Islet precursor cell (in vitro differentiated cells): ENCODE results near the gene HOXB4.

ENCODE experiments used
- DNase-seq: peaks from one replicate; pipeline ENCODE4 v3.0.0-alpha.2; 2018

Gene HOXB4

DNA sequence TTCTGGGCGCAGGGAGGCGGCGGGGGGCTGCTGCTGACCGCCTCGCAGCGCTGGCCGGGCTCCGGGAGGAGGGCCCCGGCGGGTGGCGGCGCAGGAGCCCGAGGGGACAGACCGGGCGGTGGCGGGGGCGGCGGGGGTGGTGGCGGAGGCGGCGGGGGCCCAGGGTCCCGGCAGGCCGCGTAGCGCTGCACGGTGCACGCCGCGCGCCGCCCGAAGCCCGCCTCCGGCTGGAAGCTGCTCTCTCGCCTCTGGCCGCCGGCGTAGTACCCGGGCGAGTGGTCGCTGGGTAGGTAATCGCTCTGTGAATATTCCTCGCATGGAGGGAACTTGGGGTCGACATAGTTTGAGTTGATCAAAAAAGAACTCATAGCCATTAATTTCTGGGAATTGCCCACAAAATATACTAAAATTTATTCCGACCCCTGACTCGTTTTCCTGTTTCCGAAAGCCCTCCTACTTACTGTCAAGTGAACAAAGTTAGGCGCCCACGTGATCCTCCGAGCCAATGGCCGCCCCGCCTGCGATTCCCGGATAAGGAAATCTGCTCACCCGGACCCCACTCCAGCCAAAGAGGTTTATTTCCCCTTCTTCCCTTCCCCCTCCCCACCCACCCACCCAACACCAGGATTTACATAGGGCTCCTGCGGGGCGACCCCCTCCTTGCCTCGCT is at the start of gene HOXB4:
TSS of gene HOXB4 (minus strand) at position 405 of the 670 bp plus-strand sequence. CDS start at position 374, 31 bp downstream.
- DNase-seq: peak; percentile 92

DNA sequence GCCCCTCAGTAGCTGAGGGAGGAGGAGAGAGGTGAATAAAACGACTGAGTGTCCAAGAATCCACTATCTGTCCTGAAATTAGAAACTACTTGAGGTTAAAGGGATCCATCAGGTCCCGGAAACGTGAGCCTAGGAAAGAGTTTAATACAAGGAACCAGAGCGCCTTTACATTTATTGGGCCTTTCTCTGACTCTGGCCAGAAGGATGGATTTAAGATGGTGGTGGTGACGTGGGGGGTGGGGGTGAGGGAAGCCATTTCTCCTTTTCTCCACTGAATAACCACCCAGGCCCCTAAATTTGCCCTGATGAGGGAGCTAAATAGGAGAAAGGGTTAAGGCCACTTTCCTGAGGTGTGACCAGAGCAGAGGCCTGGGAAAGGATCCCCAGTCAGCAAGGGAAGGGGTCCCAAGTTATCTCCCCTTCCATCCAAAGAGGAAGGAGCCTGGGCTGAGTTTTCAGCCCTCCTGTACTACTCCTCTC is 49.0 kb upstream of the HOXB4 start:
- DNase-seq: no peak

DNA sequence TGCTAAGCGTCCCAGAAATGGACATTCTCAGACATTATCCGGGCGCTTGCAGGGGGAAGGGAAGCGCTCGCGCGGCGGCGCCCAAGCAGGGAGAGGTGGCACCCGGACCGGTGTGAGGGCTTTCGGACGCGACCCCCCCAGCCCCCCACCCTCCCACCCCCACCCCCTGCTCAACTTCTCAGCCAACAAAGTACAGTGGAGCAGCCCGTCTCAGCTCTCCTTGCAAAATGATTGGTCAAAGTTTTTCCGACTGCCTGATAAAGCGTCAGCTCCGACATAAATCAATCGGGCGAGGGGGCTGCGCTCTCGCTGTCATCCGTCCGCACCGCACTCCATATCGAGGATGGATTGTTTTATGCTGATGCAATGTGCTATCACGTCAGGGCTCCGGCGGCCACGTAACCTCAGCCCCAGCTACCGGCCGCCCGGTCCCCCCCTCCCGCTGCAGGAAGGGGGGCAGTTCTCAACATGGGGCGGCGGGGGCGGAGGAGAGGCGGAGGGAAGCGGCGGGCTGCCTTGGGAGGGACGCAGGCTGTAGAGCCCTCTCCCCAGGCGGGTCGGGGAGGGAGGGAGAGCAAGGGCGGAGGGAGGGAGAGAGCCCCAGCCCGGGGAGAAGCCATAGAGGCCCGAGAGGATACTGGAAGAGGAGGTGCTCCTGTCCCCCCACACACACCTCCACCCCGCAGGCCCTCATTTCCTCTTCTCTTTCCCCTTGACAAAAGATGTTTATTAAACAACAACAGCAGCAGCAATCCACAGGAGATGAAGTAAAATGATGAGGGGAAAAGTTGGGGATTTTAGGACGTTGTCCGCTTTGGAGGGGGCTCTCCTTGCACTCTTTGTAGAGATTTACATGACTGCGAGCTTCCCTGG is 48.3 kb upstream of the HOXB4 start, which contains the start of gene HOXB9:
TSS of gene HOXB9 (minus strand) at position 114 of the 873 bp plus-strand sequence. CDS start at position 25, 89 bp downstream.
- peak; percentile 87 for DNase-seq

DNA sequence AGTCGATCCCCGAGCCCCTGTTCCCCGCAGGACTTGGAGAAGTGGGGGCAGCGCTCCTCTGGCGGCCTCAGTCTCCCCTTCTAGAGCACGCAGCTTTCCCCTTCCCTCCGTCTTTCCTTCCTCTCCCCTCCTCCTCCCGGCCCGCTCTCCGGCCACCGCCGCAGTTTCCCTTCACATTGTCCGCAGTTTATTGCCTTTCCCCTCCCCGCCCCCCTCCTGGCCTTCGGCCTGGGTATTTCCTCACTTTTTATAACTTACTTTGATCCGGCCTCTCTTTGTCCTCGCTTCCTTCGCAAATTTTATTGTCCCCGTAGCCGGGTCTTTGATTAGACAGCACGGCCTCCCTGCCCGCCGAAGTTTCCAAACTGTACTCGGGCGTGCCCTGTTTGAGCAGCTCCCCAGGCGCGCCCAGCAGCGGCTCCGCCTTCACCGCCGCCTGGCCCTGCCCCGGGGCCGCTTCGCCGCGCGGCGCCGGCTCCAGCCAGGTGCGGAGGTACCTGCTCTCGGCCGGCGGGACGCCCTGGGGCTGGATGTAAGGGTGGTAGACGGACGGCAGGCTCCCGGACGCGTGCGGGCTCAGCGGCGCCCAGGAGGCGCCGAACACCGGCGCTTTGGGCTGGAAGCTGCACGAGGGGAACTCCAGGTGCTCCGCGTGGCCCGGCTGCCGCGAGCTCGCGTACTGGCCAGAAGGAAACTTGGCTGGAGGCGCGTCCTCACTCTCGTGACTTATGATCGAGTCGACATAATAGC is 47.5 kb upstream of the HOXB4 start:
- peak; percentile 90 for DNase-seq

DNA sequence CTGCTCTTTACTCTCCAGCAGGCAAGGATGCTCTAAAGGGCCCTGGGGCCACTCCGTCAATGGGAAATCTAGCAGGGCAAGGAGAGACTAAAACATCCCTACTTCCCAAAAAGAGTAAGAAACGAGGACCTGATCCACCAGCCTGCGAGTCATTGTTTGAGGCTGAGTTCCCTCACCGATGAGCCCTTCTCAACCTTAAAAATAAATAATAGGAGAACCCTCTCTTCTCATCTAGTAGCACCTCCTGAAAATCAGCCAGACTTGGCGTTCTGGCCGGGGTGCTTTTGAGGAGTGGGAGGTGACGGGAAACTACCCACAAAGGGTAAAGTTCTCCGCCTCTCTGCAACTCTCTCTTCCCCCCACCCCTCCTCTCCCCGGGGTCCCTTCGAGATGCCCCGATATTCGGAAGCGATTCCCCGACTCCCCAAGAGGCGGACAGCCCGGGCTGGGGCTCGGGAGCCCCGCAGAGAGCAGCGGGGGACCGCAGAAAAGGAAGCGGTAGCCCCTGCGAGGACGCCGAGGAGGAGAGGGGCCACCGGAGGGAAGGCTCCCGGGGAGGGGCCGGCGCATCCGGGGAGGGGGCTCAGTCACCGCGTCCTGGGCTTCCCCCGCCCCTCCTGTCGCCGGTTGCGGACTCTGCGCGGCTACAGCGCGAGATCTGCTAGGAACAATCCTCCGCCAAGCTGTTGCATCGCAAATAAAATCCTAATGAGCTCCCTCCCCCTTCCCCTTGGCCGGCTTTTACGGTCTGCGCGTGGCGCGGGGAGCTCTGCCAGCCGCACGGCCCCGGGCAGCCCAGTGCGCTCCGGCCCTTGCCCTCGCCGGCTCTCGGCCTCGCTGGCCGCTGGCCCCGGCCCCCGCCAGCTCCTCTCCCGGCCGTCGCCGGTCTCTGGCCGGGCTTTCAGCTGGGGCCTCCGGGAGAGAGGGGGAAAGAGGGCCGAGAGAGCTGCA is 46.7 kb upstream of the HOXB4 start:
- DNase-seq: peak; percentile 82

DNA sequence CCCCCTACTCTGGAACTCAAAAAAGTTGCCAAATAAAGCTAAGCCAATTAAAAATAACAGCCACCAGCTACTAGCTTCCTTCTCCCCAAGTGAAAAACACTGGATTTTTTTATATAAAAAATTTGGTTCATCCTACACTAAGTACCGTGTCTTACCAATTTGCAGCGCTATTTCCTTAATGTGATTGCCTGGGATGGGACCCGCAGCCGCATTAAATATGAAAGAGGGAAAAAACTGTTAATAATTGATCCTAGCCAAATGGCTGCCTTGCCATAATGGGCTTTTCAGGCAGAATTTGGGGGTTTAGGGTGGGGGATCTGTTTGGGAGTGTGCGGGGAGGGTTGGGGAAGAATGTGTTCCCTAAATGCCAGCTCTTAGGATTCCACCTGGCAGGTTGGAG is 46.0 kb upstream of the HOXB4 start:
- DNase-seq: no peak

DNA sequence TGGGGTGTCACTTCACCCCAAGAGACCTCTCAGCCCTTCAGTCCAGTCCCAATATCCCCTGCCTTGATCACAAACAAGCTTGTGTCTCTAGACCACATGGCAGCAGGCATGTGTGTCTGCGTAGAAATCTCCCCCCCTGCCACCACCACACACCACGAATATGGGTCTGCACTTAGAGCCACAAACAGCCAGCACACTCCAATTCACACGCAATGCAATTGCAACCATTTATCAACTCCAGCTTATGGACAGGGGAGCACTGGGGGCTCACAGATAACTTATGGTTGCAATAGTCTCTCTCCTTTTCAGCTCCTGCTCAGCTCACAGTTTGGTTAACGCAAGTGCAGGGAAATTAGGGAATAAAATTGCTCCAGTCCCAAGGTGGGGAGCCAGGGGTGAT is 45.4 kb upstream of the HOXB4 start:
- DNase-seq: no peak

DNA sequence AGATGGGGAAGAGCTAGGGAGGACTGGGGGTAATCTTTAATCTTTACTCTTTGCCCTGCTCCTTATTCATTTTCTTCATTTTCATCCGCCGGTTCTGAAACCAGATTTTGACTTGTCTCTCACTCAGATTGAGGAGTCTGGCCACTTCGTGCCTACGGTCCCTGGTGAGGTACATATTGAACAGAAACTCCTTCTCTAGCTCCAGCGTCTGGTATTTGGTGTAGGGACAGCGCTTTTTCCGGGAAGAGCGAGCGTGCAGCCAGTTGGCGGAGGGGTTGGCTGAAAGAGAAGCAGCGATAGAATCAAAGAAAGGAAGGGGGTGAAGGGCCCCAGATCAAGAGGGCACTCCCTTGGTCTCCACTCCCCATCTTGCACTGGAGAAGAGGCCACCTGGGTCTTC is 44.7 kb upstream of the HOXB4 start:
- DNase-seq: no peak

DNA sequence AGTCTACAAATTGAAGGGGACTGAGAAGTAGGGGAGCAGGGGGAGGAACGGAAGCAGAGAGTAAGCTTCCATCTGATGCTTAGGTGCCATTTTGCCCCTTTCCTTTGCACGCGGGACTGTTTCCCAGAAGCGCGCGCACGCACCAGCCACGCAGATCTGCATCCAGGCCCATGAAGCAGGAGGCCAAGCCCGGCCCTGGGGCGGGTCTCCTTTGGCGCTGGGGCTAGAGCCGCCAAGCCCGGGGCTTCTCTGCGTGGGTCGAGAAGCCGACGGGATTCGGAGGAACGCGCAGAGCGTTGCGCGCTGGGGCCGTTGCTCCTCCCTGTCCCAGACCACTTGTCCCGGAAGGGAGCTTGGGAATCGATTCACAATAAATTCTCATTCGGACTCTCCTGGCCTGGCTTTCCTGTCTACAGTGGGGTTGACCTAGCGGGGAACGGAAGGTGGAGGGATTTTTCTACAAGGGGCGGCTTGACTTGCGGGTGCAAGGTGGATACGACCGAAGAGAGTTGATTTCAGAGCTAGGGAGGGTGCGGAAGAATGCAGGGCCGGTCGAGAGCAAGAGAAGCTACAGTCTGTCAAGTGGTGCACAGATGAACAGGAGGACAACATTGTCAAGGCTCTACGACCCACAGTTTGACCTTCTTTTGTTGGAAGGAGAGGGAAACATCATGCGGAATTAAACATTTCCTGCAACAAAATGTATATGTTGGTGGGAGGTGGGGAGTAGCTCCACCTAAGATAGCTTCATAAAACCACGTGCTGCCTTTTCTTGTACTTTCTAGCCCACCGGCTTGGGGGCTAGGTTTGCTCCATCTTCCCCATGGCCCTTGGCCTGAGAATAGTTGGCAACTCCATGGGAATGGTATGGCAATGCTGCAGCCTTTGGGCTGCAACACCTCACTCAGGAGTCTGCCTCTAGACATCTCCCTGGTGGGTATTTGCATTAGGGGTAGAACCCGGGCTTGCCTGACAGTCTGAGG is 43.6 kb upstream of the HOXB4 start:
- DNase-seq: peak; percentile 73

DNA sequence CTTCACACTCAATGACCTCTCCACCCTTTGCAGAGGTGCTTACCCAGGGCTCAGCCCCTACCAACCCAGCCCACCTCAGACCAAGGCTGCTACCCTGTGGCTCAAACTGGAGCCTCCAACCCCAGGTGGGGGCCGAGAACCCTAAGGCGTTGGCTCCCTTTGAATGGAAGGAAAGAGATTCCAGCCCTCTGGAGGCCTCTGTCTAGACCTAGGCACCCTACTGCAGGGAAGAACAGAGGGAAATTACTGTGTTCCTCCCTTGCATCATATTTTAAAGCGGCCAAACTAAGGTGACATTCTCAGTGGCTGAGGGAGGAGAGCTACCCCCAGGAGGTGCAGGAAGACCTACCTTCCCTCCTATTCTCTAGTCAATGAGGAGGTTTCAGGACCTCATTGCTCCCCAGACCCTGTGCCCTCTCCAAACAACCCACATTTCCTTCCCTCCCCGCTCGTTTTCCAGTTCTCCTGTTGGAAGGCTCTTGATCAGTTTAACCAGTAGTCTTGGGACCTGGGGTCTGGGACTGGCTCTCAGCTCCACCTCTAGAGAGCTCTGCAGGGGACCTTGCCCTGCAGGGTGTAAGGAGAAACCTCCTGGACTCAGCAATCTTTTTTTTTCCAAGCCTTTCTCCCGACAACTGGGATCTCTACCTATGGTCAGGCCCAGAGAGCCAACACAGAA is 42.5 kb upstream of the HOXB4 start:
- DNase-seq: no peak

DNA sequence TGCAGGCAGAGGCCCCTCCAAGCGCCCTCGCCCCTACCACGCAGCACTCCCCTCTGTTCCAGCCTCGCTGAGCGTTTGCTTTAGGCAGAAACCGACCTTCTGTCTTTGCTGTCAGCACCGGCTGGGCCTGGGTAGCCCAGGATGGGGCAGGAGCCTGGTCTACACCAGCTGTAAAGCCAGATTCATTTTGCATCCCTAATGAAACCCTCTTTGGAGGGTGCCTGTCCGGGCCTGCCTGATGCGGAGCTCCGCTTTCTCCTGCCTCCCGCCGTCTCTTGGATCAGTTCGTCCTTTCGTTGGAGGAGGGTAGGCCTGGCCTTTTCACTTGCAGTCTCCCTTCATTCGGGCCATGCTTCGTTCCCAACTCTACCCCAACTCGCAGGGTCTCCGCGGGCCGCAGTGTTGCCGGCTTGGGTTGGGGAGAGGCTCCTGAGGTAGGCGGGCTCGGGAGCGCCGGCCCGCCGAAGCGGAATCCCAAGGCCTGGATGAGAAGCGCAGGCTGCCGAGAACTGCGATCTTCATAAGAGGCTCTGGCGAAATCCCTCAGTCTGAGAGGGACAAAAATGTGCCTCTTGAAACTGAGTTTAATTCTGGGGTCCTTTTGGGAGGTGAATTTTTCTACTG is 41.8 kb upstream of the HOXB4 start:
- DNase-seq: peak; percentile 75

DNA sequence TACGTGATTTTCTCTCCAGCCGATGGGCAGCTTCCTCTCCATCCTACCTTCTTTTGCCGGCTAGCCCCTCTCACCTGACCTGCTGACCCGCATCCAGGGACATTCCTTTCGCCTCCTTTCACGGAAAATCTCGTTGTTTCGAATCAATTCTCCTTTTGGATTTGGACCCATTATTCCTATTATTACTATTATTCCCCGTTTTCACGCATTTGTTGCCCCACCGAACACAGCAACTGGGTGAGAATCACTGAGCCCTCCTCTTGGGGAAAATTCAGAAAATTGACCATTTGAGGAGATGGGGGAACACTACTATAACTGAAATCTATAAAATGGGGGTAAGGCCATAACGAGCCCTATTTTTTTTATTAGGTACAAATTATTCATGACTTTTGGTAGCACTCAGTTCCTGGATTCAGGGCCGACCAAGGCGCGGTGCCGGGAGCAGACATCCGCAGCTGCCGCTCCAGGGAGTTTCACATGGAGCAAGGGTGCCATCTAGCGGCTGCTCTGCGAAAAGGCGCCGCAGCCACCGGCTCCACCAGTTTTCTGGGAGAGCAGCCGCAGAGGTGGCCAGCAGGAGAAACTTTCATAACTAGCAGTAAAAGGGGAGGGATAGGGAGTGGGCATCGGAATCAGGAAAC is 40.2 kb upstream of the HOXB4 start:
- DNase-seq: peak; percentile 97

DNA sequence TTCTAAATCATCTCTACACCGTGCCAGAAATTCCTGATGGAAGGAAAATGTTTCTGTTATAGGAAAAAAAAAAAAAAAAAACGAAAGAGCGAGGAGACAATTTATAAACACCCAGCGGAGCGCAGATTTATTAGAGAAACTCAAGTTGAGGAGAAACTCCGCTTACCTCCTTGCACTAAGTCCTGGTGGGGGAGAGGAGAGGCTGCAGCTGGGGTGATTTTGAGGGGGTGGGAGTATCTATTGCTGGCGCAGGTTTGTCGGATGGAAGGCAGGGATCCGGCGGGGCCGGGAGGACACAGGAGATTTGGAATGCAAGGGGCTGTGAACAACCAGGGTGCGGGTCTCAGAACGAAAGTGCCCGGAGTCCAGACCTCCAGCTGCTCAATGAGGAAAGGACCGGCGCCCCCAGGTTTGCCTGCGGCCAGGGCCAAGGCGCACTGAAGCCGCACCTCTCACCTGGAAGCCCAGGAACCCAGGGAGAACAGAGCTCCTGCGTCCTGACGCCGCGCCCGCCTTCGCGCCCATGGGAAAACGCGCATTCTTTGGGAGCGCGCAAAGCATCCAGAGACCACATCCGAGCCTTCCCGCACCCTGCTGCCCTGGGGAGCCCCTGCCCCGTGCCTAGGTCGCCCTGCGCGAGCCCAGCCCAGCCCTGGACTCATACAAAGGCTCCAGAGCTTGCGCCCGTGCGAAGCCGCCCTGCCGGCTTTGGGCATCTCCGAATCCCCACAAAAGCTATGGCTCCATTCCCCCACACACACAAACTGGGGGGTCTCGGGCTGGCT is 39.5 kb upstream of the HOXB4 start:
- DNase-seq: peak; percentile 72

DNA sequence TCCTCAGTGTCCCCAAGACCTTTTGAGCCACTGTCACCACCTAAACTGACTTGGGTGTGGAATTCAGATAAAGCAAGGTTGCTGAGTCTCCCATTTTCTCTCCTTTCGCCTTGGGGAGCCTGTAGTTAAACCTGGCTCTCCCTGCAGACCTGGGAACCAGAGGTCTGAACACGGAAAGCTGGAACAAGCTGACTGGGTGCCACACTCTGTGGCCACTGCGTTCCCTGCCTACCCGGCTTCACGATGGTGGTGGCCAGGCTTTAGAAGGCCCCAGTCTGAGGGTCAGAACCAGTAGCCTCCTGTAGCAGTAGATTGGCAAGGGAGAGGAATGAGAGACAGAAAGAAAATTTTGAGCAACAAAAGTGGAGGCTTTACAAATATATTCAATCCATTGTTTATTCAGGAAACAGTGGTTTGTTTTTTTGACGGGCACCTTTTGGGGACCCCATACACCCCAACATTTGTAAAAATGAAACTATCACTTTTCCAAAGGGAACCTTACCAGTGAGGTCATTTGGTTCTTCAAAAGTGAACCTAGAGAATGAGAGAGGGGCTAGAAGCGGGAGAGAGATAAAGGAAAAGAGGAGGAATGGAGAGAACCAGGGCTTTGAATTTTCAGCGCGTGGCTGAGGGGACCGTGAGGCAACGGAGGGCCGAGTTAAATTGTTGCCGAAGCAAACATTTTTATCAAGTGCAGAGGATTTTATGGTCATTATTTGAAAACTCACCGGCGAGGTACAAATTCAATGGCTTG is 38.7 kb upstream of the HOXB4 start:
- DNase-seq: no peak

DNA sequence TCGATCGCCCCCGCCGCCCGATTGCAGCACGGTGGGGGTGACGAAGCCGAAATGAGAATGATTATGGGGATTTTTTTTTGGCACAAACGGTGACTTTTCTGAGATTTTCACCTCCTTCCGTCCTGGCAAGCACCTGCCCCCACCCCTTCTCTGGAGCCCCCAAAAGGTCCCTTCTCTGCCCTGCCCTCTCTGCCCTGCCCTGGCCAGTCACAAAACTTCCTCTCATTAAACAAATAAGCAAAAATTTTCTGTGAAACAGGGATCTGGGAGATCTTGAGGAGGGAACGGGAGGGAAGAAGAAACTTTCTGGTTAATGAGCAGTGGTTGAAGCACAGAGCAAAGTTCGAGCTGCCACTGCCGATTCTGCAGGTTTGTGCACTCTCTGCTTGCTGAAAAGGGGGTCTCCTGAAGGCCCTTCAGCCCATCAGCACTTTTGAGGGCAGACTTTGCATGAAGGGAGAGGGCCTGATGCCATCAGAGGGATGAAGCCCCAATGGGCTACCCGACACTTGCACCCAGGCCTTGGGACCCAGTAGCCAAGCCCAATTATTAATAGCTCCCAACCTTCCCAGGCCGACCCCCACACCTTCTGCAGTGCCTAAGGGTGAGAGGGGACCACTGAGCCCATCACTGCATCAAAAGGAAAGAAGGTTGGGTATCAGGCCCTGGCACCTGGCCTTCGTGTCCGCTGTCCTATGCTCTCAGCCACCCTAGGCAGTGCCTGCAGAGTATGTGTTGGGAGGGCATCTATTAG is 38.0 kb upstream of the HOXB4 start:
- DNase-seq: no peak

DNA sequence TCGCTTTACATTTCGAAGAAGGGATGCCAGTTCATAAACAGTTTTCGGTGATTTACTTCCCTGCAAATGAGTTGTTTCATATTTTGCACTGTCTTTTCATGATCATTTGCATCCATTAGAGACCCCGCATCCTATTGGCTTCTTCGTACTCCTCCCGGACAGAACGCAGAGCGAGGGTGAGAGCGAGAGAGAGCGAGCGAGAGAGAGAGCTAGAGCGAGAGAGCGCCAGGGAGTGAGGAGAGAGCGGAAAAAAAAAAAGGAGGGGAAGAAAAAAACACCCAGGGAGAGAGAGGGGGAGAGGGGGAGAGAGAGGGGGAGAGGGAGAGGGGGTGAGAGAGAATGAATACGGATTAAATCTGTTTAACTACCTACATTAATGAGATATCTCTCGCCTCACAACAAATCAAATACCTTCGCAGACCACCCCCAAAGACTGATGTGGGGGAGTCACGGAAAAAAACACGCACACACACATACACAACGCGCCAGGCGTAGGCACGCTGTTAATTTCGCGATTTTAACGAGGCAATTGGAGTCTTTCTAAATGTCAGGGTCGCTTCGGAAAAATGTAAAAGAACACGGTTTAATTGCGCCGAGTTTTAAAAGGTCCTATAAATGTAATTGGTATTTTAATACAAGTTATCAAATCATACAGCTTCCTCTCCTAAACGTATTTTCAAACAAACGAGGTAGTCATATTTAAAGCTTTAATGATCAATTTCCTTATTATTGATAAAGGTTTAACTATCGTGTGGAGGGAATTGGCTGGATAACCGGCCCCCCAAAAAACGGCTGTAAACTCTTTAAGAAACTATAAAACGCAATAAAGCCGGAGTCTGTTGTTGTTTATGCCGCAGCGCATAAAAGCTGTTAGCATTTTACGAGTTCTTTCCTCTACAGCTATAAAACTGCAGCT is 37.2 kb upstream of the HOXB4 start, which contains the start of gene HOXB8:
TSS of gene HOXB8 (minus strand) at position 246 of the 916 bp plus-strand sequence. CDS start 588 bp downstream, outside the sequence.
- DNase-seq: peak; percentile 80
